ELR (cell line): ENCODE data around the gene RCE1.
A peak's percentile ranks its signal among the peaks of the same experiment; 100 is the strongest.

Source experiments
- DNase-seq: peaks from one replicate; pipeline ENCODE4 v3.0.0-alpha.2; 2015; ENCODE audit warnings: low read depth

Gene RCE1

DNA sequence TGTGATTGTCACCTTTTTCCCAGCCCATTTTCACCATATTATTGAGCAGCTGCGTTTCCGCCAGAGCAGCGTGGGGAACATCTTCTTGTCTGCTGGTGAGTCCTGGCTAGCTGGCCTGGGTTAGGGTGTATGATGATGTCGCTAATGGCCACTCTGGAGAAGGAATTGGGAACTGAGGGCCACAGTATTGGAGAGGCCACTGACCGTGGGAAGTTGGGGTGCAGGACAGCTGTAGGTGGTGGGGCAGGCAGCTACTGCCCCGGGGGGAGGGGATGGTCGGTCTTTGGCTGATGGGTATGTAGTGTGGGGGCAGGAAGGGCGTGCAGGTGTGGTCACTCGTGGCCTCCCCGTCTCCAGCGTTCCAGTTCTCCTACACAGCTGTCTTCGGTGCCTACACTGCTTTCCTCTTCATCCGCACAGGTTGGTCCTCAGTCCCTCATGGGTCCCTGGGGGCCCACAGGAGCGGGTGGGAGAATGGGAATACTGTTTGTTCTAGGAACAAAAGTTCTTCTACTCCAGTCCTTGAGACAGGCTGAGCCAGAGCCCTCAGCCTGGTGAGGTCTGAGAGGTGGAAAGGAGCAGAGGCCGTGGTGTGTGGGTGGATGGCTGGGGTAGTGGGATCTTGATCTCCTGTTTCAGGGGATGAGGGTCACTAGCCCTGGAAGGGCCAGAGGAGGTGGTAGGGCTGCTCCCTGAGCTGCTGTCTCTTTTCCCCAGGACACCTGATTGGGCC lies 2.1 kb downstream of the RCE1 start:
- no peak for DNase-seq

DNA sequence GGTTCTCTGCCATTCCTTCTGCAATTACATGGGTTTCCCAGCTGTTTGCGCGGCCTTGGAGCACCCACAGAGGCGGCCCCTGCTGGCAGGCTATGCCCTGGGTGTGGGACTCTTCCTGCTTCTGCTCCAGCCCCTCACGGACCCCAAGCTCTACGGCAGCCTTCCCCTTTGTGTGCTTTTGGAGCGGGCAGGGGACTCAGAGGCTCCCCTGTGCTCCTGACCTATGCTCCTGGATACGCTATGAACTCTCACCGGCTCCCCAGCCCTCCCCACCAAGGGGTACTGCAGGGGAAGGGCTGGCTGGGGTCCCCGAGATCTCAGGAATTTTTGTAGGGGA lies 2.6 kb downstream of the RCE1 start:
- no peak for DNase-seq

DNA sequence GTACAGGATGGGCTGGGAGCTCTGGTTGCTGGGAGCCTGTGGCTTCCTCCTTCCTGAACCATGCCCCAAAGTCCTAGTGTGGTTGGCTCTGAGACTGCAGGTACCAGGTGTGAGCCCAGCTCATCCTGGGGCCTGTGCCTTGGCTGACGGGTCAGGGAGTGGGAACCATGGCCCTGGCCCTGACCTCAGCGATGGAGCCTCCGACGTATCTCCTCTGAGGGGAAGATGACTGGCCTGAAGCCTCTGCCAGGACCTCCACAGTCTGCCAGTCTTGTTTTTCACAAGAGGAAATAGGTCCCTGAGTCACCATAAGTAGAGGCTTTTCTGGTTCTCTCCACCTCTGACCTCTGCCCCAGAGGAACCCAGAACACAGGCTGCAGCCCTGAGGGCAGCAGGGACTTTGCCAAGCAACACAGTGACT lies 3.4 kb downstream of the RCE1 start:
- DNase-seq, result peak; percentile 62

- DNase-seq, result no peak
These were observed 4.4 kb downstream of the RCE1 start for GRCh38 chr11:66847461-66848232.

- DNase-seq, result no peak
These were observed 5.6 kb downstream of the RCE1 start for GRCh38 chr11:66848671-66849500.

GRCh38 chr11:66849501-66850234 lies 6.4 kb downstream of the RCE1 start:
- no peak for DNase-seq

- DNase-seq, result no peak
These were observed 7.0 kb downstream of the RCE1 start for GRCh38 chr11:66850235-66850587.

- DNase-seq, result no peak
These were observed 7.5 kb downstream of the RCE1 start for GRCh38 chr11:66850588-66851238.

DNA sequence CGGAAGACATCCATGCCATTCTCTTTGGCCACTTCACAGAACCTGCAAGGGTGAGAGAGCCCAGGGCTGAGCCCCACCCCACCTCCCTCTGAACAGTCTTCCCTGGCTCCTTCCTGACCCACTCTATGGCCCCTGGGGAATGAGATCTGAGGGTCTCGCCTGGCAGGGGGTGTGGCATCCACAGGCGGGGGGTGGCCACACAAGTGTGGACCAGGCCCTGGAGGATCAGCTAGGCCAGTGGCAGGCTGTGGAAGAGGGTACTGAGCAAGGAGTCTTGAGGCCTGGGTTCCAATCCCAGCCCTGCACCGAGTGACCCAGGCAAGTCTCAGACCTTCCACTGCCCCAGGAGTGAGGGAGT lies 8.0 kb downstream of the RCE1 start:
- no peak for DNase-seq

DNA sequence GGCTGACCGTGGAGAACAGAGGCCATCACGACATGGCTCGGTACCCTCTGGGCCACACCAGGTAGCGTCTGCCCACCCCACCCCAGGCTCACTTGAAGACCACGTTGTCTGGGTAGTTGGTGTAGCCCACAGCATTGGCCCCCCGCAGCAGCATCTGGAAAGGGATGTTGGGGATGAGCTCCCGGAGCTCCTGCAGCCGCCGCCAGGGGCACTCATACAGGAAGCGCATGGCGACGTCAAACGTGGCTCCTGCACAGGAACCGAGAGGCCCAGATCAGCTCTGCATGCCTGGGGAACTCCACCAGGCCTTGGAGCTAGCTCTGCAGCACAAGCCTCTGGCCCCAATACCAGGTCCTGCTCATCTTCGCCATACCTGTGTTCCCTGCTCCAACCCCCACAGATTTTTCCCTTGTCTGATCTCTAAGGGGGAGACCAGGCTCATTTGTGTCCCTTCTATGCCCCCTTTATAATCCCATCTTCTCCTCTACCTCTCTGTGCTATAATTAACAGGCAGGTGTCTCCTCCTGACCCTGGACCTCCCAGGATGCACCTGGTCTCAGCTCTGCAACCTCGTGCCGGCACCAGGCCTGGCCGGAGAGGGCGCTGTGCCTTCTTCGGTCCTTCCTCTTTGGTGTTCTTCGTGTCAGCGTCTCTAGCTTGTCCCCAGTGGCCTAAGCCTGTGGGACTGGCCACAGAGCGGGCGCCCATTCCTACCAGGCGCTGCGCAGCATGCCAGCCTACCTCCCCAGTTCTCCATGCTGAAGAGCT lies 8.6 kb downstream of the RCE1 start:
- DNase-seq, result no peak

DNA sequence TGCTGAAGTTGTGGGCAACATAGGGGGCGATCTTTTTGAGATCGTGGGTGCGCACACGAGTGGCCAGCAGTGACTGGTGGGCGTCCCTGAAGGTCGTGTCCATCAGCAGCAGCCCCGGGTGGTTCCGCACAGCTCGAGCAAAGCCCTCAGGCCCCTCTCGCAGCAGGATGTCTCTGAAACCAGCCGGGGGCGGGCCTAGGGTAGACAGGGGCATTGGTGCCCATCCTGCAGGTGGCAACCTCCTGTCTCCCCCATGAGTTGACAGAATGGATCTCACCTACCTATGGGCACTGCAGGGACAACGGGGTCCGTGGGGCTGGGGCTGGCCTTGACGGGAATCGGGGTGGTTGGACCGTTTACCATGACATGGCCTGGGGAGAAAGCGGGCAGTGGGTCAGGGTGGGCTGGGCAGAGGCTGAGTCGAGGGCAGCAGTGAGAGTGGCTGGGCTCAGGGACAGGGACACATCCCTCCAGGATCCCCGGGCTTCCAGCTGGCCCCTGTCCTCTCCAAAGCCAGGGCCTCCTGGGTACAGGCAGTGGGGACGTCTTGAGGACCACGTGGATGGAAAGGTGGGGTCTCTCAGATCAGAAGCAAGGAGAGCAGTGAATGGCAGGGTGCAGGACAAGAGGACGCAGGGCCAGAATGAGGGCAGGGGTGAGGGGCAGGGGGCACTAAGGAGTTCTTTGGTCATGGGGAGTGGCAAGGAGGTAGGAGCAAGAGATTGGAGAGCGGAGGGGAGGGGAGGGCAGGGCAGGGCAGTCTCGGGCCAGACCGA lies 9.4 kb downstream of the RCE1 start:
- DNase-seq, result no peak

GRCh38 chr11:66853242-66854229 lies 10.3 kb downstream of the RCE1 start:
- no peak for DNase-seq

DNA sequence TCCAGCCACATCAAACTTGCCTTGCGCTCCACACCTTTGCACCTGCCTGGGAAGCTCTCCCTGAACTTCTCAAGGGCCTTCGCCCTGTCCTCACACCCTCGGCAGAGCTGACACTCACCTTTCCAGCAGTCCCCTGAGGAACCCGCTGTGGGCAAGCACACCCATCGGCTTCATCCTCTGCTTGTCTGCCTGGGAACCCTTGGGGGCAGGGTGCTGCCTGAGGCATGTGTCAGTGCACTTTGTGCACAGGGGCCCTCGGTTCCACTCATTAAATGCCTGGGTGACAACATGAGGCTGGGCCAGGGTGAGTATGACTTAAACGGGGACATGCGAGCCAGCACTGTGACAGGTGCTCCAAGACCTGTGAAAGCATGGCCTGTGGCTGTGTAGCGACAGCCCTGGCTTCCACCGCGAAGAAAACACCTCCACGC lies 11.0 kb downstream of the RCE1 start:
- no peak for DNase-seq

GRCh38 chr11:66854729-66855211 lies 11.5 kb downstream of the RCE1 start:
- no peak for DNase-seq

- DNase-seq, result peak; percentile 93
These were observed 12.6 kb downstream of the RCE1 start for GRCh38 chr11:66855574-66856495.

DNA sequence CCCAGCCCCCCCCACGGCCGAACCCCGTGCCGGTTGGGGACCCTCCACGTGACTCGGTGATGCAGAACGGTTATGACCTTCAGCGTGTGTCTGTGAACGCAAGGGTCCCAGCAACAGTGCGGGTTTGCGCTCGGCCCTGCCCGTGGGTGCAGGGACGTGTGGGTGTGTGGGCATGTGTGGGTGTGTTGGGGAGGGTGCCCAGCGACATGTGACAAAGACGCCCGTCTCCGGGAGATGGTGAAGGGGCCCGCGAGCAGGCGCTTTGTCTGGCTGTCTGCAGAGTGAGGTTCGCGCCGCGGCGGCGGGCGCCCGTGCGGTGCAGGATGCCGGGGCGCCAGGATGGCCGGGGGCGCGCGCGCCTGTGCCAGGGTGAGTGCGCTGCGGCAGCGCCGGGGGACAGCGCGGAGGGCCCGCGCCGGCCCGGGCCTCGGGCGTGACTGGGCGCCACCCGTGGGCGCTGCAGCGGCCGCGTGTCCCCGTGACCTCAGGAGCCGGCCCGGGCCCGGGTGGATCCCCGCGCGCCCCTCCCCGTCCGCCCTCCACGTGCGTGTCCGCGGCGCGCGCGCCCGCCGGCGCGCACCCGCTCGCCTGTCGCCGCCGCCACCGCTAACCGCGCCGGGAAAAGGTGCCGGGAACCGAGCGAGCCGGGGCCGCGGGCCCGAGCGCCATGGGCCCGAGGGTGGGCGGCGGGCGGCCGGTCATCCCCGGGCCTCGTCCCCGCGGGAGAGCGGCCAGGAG lies 13.4 kb downstream of the RCE1 start, which contains the start of gene LRFN4:
Gene LRFN4 (plus strand): TSS at position 569 of the 738 bp plus-strand sequence. CDS start 681 bp downstream, outside the sequence.
- peak; percentile 59 for DNase-seq
